Gastrocnemius medialis (tissue), 4 donors: ENCODE results near the gene ANO3.

ENCODE experiments used
- POLR2A ChIP-seq, 2 donors: fragments of 450-650 bp; IDR thresholded peaks; one replicate each; pipeline ENCODE4 v1.6.1; 2017; ENCODE audit warnings: antibody characterized with exemption in 2 of 2, mild to moderate bottlenecking in 2 of 2, moderate library complexity in 2 of 2
- TF ChIP-seq, protein P1 (sequence below), 5 experiments: fragments of 450-650 bp in 3 of 5; fragments of 200-600 bp in 2 of 5; sonication (generic) in 2 of 5; IDR thresholded peaks in 4 of 5; conservative IDR thresholded peaks in 1 of 5; 1 replicate in 4 of 5; 2 replicates in 1 of 5; pipeline ENCODE4 v1.5.1; 2016 to 2019; ENCODE audit warnings: antibody characterized with exemption in 5 of 5, mild to moderate bottlenecking in 3 of 5, moderate library complexity in 3 of 5

DNA sequence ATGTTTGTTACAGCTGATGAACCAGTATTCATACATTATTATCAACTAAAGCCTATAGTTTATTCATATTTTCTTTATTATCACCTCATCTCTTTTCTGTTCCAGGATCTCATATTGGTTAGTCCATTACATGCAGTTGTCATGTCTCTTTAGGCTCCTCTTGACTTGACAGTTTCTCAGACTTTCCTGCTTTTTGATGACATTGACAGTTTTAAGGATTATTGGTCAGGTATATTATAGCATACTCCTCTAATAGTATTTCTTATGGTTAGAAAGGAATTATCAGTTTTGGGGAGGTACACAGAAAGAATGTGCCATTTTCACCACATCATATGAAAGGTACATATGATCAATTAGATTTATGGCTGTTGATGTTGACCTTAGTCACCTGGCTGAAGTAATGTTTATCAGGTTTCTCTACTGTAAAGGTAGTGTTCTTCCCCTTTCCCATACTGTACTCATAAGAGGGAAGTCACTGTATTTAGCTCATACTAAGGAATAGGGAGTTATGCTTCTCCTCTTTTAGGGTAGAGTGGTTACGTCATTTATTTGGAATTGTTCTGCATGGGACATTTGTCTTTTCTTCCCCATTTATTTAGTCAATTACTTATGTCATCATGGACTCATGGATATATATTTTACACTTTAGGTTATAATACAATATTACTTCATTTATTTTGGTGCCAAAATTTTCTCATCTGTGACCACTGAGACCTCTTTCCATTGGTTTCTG lies 9.4 kb upstream of the ANO3 start:
- TF ChIP-seq POLR2A (IDR thresholded peaks at IDR 0.05), result no peak
- TF ChIP-seq, protein P1, sequence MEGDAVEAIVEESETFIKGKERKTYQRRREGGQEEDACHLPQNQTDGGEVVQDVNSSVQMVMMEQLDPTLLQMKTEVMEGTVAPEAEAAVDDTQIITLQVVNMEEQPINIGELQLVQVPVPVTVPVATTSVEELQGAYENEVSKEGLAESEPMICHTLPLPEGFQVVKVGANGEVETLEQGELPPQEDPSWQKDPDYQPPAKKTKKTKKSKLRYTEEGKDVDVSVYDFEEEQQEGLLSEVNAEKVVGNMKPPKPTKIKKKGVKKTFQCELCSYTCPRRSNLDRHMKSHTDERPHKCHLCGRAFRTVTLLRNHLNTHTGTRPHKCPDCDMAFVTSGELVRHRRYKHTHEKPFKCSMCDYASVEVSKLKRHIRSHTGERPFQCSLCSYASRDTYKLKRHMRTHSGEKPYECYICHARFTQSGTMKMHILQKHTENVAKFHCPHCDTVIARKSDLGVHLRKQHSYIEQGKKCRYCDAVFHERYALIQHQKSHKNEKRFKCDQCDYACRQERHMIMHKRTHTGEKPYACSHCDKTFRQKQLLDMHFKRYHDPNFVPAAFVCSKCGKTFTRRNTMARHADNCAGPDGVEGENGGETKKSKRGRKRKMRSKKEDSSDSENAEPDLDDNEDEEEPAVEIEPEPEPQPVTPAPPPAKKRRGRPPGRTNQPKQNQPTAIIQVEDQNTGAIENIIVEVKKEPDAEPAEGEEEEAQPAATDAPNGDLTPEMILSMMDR (IDR thresholded peaks at IDR 0.05 in 4 of 5, conservative IDR thresholded peaks at IDR 0.05 in 1 of 5), result no peak
